GM19025 (cell line): Measurements from ENCODE around the gene RANBP10.
"Not testable (repeated sequence)": the region's sequence is repeated elsewhere in the genome, so short reads cannot be mapped to it uniquely, and the experiment has no call there.

ENCODE experiments used
- ATAC-seq: cut with Tn5 transposase; IDR thresholded peaks from one replicate; pipeline ENCODE4 v1.9.1; 2021; ENCODE audit warnings: mild to moderate bottlenecking, low read depth, moderate library complexity; ENCODE audit not compliant: unreplicated experiment

The RANBP10 gene

GRCh38 chr16:67781565-67781921 is 24.8 kb downstream of the RANBP10 start:
- no peak for ATAC-seq

GRCh38 chr16:67780847-67781564 is 25.4 kb downstream of the RANBP10 start:
- no peak for ATAC-seq

GRCh38 chr16:67779256-67780014 is 26.9 kb downstream of the RANBP10 start:
- ATAC-seq: no peak

GRCh38 chr16:67775273-67775672 is 31.1 kb downstream of the RANBP10 start:
- no peak for ATAC-seq

DNA sequence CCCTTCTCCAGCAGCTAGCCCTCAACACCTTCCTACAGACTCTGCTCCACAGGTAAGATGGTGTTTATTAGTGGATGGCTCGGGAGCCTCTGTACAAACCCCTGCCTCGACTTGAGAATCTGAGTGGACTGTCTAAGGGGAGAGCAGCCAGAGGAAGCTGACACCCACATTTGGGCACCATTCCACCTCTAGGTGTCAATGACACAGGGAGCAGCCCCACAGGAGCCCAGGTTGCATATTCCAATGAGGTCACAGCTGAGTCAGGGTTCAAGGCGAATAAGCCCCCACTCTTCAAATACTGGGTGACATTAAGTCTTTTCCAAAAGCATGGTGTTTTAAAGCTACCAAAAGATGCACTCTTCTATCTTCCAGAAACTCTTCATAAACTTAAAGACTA is 31.9 kb downstream of the RANBP10 start:
- ATAC-seq: no peak

GRCh38 chr16:67773569-67774456 is 32.5 kb downstream of the RANBP10 start:
- ATAC-seq: no peak

DNA sequence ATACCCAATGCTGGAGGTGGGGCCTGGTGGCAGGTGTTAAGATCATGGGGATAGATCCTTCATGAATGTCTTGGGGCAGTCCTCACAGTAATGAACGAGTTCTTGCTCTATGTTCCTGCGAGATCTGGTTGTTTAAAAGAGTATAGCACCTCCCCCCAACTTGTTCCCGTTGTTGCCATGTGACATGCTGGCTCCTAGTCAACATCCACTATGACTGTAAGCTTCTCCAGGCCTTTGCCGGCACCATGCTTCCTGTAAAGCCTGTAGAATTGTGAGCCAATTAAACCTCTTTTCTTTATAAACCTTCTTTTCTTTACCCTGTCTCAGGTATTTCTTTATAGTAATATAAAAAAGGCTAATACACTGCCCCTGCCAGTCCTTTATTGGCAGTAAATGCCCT is 33.3 kb downstream of the RANBP10 start:
- ATAC-seq: no peak

DNA sequence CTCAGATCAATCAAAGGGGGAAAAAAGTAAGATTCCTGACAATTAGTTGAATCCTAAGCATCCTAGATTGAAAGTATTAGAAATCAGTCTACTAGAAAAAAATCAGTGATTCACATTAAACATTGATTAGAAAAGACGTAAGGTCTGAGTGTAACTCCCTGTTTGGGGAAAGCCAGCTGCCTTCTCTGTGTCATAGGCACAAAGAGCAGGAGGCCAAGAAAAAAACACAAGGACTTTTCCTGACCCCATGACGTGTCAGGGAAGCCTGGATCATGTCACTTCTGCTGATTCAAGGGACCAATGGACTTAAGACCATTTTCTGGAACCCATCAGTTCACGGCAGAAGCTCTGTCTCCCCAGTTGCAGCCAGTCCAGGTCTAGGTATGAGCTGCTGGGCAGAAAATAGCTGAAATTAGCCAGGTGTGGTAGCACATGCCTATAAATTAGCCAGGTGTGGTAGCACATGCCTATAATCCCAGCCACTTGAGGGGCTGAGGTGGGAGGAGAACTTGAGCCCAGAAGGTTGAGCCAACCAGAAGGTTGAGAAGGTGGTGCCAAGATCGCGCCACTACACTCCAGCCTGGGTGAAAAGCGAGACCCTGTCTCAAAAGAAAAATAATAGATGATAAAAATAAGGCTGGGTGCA is 35.9 kb downstream of the RANBP10 start:
- ATAC-seq: no peak

DNA sequence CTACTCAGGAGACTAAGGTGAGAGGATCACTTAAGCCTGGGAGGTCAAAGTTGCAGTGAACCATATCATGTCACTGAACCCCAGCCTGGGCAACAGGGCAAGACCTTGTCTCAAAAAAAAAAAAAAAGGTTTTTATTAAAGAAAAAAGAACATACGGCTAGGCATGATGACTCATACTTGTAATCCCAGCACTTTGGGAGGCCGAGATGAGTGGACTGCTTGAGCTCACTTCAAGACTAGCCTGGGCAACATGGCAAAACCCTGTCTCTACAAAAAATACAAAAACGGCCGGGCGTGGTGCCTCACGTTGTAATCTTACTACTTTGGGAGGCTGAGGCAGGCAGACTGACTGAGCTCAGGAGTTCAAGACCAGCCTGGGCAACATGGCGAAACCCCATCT is 38.4 kb downstream of the RANBP10 start:
- no peak for ATAC-seq

GRCh38 chr16:67766291-67766690 is 40.1 kb downstream of the RANBP10 start:
- ATAC-seq: no peak

GRCh38 chr16:67764158-67764667 is 42.1 kb downstream of the RANBP10 start:
- no peak for ATAC-seq

DNA sequence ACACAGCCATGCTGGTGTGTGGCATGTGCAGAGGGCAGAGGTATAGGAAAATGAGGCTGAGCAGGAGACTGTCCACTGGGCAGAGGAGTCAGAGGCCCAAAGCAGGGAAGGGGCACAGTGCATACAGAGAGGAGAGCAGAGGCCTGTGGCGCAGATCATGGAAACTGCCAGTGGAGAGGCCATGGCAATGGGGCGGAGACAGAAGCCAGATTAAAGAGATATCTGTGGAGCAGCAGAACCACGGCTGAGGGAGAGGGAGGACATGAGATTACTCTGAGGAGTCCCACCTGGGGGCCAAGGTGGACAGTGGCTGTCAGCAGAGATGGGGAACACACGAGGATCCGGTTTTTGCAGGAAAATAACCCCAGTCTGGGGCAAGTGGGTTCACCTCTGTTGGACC is 43.3 kb downstream of the RANBP10 start:
- no peak for ATAC-seq

DNA sequence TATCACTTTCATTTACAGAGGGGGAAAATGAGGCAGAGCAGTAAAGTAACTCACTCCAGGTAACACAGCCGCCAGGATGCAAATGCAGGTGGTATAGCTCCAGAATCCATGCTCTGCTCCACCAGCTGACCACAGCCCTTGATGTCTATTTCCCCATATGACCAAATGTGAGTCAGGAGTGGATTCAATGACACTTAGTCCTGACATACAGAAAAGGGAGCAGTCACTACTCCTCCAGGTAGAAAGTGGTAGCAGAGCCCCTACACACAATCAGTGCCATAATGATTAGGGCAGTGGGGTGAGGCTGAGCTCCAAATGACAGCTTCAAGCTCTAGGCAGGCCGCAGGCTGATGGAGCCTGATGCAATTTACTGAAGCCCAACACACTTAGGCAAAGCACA is 44.0 kb downstream of the RANBP10 start:
- ATAC-seq: no peak

- no peak for ATAC-seq
These were observed 44.4 kb downstream of the RANBP10 start for GRCh38 chr16:67761924-67762323.

DNA sequence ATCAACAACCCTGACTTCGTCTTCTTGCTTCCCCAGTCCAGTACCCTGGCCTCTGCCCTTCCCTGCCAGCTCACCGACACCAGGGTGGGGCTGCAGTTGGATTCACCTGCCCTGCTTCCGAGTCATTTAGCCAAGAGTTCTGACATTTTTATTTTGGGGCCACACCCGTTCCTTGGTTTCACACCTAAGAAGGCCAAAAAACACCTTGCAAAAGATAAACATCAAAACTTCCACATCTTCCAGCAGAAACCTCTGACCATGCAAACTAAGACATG is 45.5 kb downstream of the RANBP10 start:
- no peak for ATAC-seq

- ATAC-seq: no peak
These were observed 46.0 kb downstream of the RANBP10 start for GRCh38 chr16:67760206-67760955.

- ATAC-seq: no peak
These were observed 47.4 kb downstream of the RANBP10 start for GRCh38 chr16:67758966-67759365.

GRCh38 chr16:67758006-67758405 is 48.4 kb downstream of the RANBP10 start:
- ATAC-seq: no peak

DNA sequence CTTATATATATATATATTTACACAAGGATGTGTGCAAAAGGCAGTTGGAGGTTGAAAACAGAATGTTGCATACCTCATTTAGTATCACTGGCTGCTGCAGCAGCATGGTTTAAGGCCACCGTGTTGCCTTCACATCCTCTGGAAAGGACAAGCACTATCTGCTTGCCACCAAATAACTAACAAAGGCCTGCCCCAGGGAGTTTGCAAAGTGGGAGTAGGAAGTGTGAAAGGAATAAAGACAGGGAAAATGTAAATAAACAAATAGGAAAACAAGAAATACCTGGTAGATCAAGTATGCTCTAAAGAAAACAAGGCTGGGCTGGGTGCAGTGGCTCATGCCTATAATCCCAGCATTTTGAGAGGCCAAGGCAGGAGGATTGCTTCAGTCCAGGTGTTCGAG is 53.7 kb downstream of the RANBP10 start:
- no peak for ATAC-seq

- not testable (repeated sequence) for ATAC-seq
These were observed 55.0 kb downstream of the RANBP10 start for GRCh38 chr16:67751331-67751730.
